Fibroblast of lung (primary cell): ENCODE measurements around the gene TP53I11. TPM values are rescaled to one million over a fixed set of nuclear protein-coding genes. Genes with fewer than 3 reads are reported as not detected.

Experiments used
- DNase-seq, 2 donors: peaks; one replicate each; pipeline versions ENCODE4 v3.0.0 to v3.0.0-alpha.2; 2010; ENCODE audit warnings: low read depth in 2 of 2
- H2AFZ ChIP-seq: 2 replicates; pipeline ENCODE4 v1.5.1; 2012; ENCODE audit warnings: low read length, control low read depth, inconsistent platforms
- H3K27ac ChIP-seq: 2 replicates; pipeline ENCODE4 v1.5.1; 2011; ENCODE audit warnings: low read length, control low read depth; ENCODE audit not compliant: insufficient read depth
- H3K27me3 ChIP-seq: 2 replicates; pipeline ENCODE4 v1.5.1; 2011; ENCODE audit warnings: mild to moderate bottlenecking, low read length; ENCODE audit not compliant: control insufficient read depth, insufficient read depth
- H3K36me3 ChIP-seq: 2 replicates; pipeline ENCODE4 v1.5.1; 2011; ENCODE audit warnings: low read length; ENCODE audit not compliant: control insufficient read depth, insufficient read depth
- H3K4me1 ChIP-seq: 2 replicates; pipeline ENCODE4 v1.5.1; 2011; ENCODE audit warnings: low read length; ENCODE audit not compliant: control insufficient read depth, insufficient read depth; ENCODE audit errors: extremely low read depth
- H3K4me2 ChIP-seq: 2 replicates; pipeline ENCODE4 v1.5.1; 2011; ENCODE audit warnings: low read length, control low read depth; ENCODE audit not compliant: insufficient read depth; ENCODE audit errors: extremely low read depth
- H3K4me3 ChIP-seq, 4 experiments: fragments of 200-600 bp in 1 of 4; sonication (generic) in 1 of 4; replicated peaks in 1 of 4; 2 replicates each; pipeline ENCODE4 v1.5.1; 2011 to 2016; ENCODE audit warnings: low read length in 4 of 4, low read depth in 3 of 4, mild to moderate bottlenecking in 3 of 4, control low read depth in 2 of 4, inconsistent platforms in 1 of 4, mixed read lengths in 1 of 4; ENCODE audit not compliant: insufficient read depth in 1 of 4; ENCODE audit errors: control extremely low read depth in 1 of 4
- H3K79me2 ChIP-seq: 2 replicates; pipeline ENCODE4 v1.5.1; 2012; ENCODE audit warnings: mild to moderate bottlenecking, low read length, inconsistent platforms; ENCODE audit not compliant: control insufficient read depth, insufficient read depth
- H3K9ac ChIP-seq: 2 replicates; pipeline ENCODE4 v1.5.1; 2011; ENCODE audit warnings: mild to moderate bottlenecking, low read length, control low read depth; ENCODE audit not compliant: insufficient read depth
- H3K9me3 ChIP-seq: 2 replicates; pipeline ENCODE4 v1.5.1; 2012; ENCODE audit warnings: low read depth, low read length; ENCODE audit not compliant: control insufficient read depth, insufficient read depth
- H4K20me1 ChIP-seq: 2 replicates; pipeline ENCODE4 v1.5.1; 2011; ENCODE audit warnings: low read length; ENCODE audit not compliant: control insufficient read depth, insufficient read depth; ENCODE audit errors: extremely low read depth
- EZH2 ChIP-seq: IDR thresholded peaks from 2 replicates; pipeline ENCODE4 v1.5.1; 2012; ENCODE audit warnings: low read length, control low read depth, mild to moderate bottlenecking; ENCODE audit errors: missing control alignments
- polyA plus RNA-seq, 2 donors: library from polyadenylated mRNA; depleted of rRNA in 1 of 2; stranded (reverse) in 1 of 2; unstranded in 1 of 2; fragments of >200 nt; gene quantifications; 2 replicates each; pipeline ENCODE4 v1.2.1, GENCODE V29; 2011 to 2012; ENCODE audit warnings: missing spikeins in 1 of 2
- total RNA-seq: library from RNA; depleted of rRNA; stranded (reverse); fragments of >200 nt; gene quantifications from 2 replicates; pipeline ENCODE4 v1.2.1, GENCODE V29; 2014
- TF ChIP-seq, protein P1 (sequence below), 2 donors: IDR thresholded peaks in 1 of 2; conservative IDR thresholded peaks in 1 of 2; 1 replicate in 1 of 2; 2 replicates in 1 of 2; pipeline ENCODE4 v1.5.1; 2011 to 2012; ENCODE audit warnings: low read length in 2 of 2, control low read depth in 1 of 2, inconsistent platforms in 1 of 2, low read depth in 1 of 2, mild to moderate bottlenecking in 1 of 2

The TP53I11 gene
- total and polyA plus RNA-seq, 2 donors (not counting 1 experiment from before 2014, with no cell fraction given) = 53.2 to 54.0 TPM

DNA sequence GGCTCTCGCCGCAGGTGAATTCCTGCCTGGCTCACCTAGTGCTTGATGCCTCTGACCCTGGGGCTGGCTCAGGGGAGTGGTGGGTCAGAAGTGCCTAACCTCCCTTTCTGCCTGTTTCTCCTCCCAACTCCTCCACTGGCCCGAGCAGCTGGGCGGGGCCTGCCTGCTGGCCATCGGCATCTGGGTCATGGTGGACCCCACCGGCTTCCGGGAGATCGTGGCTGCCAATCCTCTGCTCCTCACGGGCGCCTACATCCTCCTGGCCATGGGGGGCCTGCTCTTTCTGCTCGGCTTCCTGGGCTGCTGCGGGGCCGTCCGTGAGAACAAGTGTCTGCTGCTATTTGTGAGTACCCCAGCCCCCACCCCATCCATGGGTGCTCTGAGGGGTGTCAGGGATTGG is 41.1 kb downstream of the TP53I11 start:
- H3K4me1 ChIP-seq = no peaks in the 10 kb centered on the region
- no peak overlapping the region for H2AFZ ChIP-seq
- no peak for DNase-seq
- H3K9ac ChIP-seq = no peak overlapping the region
- H3K36me3 ChIP-seq = no peaks in the 10 kb centered on the region
- peaks cover 9% of the 10 kb centered on the region for H3K27me3 ChIP-seq
- H3K9me3 ChIP-seq = no peaks in the 10 kb centered on the region
- TF ChIP-seq EZH2 = no peak
- TF ChIP-seq, protein P1, sequence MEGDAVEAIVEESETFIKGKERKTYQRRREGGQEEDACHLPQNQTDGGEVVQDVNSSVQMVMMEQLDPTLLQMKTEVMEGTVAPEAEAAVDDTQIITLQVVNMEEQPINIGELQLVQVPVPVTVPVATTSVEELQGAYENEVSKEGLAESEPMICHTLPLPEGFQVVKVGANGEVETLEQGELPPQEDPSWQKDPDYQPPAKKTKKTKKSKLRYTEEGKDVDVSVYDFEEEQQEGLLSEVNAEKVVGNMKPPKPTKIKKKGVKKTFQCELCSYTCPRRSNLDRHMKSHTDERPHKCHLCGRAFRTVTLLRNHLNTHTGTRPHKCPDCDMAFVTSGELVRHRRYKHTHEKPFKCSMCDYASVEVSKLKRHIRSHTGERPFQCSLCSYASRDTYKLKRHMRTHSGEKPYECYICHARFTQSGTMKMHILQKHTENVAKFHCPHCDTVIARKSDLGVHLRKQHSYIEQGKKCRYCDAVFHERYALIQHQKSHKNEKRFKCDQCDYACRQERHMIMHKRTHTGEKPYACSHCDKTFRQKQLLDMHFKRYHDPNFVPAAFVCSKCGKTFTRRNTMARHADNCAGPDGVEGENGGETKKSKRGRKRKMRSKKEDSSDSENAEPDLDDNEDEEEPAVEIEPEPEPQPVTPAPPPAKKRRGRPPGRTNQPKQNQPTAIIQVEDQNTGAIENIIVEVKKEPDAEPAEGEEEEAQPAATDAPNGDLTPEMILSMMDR (conservative IDR thresholded peaks at IDR 0.05 in 1 of 2, IDR thresholded peaks at IDR 0.05 in 1 of 2; ENCODE audit: low read depth in 1 of 2, low read length in 2 of 2) = no peak
- H3K79me2 ChIP-seq = no peaks in the 10 kb centered on the region
- no peak overlapping the region for H3K4me3 ChIP-seq
- no peak overlapping the region for H3K4me2 ChIP-seq
- H3K27ac ChIP-seq = no peak overlapping the region
- no peaks in the 10 kb centered on the region for H4K20me1 ChIP-seq

DNA sequence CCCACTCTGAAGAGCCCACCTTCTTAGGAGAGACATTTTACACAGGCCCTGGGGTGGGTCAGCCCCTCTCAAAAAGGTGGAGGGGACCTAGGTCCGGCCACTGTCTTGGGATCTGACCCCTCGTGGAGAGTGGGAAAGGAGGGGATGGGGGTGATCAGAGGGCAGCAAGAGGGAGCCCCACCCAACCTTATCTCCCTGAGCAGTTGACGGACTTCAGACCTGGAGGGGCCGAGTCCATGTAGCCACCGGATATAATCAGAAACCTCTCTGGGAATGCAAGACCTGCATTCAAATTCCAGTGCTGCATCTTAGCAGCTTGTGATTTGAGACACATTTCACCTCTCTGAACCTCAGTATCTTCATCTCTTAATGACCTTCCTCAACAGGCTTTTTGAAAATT is 44.0 kb downstream of the TP53I11 start:
- Histone ChIP-seq H3K9me3 (no peaks in the 10 kb centered on the region), H4K20me1 (no peaks in the 10 kb centered on the region), H3K27me3 (peaks cover 19% of the 10 kb centered on the region), H3K9ac (no peak overlapping the region), H3K36me3 (no peaks in the 10 kb centered on the region), H3K79me2 (no peaks in the 10 kb centered on the region), H3K4me2 (no peak overlapping the region), H3K4me3 (no peak overlapping the region), H2AFZ (no peak overlapping the region), H3K4me1 (no peaks in the 10 kb centered on the region), H3K27ac (no peak overlapping the region)
- TF ChIP-seq EZH2 = no peak
- TF ChIP-seq, protein P1 (conservative IDR thresholded peaks at IDR 0.05 in 1 of 2, IDR thresholded peaks at IDR 0.05 in 1 of 2; ENCODE audit: low read depth in 1 of 2, low read length in 2 of 2) = no peak
- DNase-seq = no peak

DNA sequence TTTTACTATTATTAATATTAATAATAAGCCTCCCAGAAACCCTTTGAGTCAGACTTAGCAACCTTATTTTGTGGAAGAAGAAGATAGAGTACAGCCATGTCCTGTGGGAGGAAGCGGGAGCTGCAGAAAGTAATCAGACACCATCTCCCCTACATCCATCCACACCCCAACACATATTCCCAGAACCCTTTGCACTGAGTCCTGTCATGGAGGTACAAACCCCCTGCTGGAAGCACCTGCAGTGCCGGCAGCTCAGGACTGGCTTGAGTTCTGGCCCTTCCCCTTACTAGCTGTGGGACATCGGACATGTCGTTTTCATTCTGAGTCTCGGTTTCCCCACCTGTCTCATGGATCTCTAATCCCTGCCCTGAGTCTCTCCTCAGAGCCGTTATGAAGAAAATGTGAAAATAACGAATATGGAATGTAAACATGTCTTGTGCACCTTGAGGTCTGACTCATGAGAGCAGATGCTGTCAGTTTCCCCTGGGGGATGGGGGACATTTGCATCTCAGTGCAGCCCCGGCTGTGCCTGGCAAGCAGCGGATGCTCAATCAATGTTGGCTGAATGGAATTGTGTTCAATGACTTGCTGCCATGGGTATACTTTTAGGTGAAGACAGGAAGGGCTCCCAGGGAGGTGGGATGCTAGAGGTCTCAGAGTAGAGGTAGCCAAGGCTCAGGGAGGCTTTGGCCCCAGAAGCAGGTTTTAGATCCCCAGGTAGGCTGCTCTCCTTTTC is 45.4 kb downstream of the TP53I11 start:
- no peak overlapping the region for H3K4me3 ChIP-seq
- H3K27ac ChIP-seq = no peak overlapping the region
- H3K9ac ChIP-seq = no peak overlapping the region
- peak in 1 of 2 donors; percentile 23 for DNase-seq
- H3K27me3 ChIP-seq = peaks cover 19% of the 10 kb centered on the region
- no peaks in the 10 kb centered on the region for H3K4me1 ChIP-seq
- H3K4me2 ChIP-seq = no peak overlapping the region
- no peaks in the 10 kb centered on the region for H3K9me3 ChIP-seq
- TF ChIP-seq EZH2 = no peak
- TF ChIP-seq, protein P1 (conservative IDR thresholded peaks at IDR 0.05 in 1 of 2, IDR thresholded peaks at IDR 0.05 in 1 of 2; ENCODE audit: low read depth in 1 of 2, low read length in 2 of 2) = no peak
- H4K20me1 ChIP-seq = no peaks in the 10 kb centered on the region
- H3K79me2 ChIP-seq = no peaks in the 10 kb centered on the region
- H2AFZ ChIP-seq = no peak overlapping the region
- H3K36me3 ChIP-seq = no peaks in the 10 kb centered on the region
